ENCODE results near the gene TSPAN15.

The TSPAN15 gene

GRCh38 chr10:69426376-69426727, 24.9 kb upstream of the TSPAN15 start:
- Histone ChIP-seq H3K9me3 (ENCODE audit: control insufficient read depth, insufficient read depth, low read length) (no peaks in the 10 kb centered on the region), H3K4me2 (ENCODE audit: low read length) (no peak overlapping the region), H3K4me3 (ENCODE audit: low read length) (no peak overlapping the region), H3K27ac (ENCODE audit: low read depth, low read length) (no peak overlapping the region), H3F3A (ENCODE audit: control insufficient read depth, insufficient read depth) (no peaks in the 10 kb centered on the region), H4K20me1 (ENCODE audit: control insufficient read depth, insufficient read depth, low read depth, low read length) (no peaks in the 10 kb centered on the region), H3K27me3 (ENCODE audit: control insufficient read depth, low read length) (no peaks in the 10 kb centered on the region), H3K9me2 (replicated peaks; ENCODE audit: control insufficient read depth, low read length) (no peaks in the 10 kb centered on the region), H3K79me2 (ENCODE audit: control insufficient read depth, low read length) (no peaks in the 10 kb centered on the region), H3K36me3 (ENCODE audit: control insufficient read depth, low read length) (no peaks in the 10 kb centered on the region), H3K4me1 (ENCODE audit: control insufficient read depth, low read length) (peaks cover 15% of the 10 kb centered on the region)
- TF ChIP-seq, protein P1, sequence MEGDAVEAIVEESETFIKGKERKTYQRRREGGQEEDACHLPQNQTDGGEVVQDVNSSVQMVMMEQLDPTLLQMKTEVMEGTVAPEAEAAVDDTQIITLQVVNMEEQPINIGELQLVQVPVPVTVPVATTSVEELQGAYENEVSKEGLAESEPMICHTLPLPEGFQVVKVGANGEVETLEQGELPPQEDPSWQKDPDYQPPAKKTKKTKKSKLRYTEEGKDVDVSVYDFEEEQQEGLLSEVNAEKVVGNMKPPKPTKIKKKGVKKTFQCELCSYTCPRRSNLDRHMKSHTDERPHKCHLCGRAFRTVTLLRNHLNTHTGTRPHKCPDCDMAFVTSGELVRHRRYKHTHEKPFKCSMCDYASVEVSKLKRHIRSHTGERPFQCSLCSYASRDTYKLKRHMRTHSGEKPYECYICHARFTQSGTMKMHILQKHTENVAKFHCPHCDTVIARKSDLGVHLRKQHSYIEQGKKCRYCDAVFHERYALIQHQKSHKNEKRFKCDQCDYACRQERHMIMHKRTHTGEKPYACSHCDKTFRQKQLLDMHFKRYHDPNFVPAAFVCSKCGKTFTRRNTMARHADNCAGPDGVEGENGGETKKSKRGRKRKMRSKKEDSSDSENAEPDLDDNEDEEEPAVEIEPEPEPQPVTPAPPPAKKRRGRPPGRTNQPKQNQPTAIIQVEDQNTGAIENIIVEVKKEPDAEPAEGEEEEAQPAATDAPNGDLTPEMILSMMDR (IDR thresholded peaks at IDR 0.05; ENCODE audit: low read depth, low read length, poor library complexity, severe bottlenecking) = no peak
- no peak for TF ChIP-seq EZH2phosphoT487 (IDR thresholded peaks at IDR 0.05; ENCODE audit: borderline replicate concordance, low read length)

DNA sequence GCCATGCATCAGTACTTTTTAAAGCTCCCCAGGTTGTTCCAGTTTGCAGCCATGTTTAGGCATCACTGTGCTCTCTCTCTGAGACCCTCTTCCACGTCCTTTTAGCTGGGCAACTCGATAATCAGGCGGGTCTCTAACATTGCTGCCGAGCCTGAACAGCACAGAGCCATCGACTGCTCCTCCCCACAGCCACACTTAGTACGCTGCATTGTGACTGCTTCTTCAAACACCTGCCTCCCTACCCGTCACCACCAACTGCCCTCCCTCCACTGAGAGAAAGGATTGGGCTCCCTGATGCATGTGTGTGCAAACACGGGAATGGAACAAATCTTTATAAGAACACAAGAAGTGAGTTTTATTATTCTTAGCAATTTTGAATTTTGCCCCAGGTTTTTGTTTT, 23.1 kb upstream of the TSPAN15 start:
- TF ChIP-seq EZH2phosphoT487 (IDR thresholded peaks at IDR 0.05; ENCODE audit: borderline replicate concordance, low read length) = no peak
- TF ChIP-seq, protein P1 (IDR thresholded peaks at IDR 0.05; ENCODE audit: low read depth, low read length, poor library complexity, severe bottlenecking) = no peak
- no peaks in the 10 kb centered on the region for H4K20me1 ChIP-seq (ENCODE audit: control insufficient read depth, insufficient read depth, low read depth, low read length)
- no peak overlapping the region for H3K4me2 ChIP-seq (ENCODE audit: low read length)

DNA sequence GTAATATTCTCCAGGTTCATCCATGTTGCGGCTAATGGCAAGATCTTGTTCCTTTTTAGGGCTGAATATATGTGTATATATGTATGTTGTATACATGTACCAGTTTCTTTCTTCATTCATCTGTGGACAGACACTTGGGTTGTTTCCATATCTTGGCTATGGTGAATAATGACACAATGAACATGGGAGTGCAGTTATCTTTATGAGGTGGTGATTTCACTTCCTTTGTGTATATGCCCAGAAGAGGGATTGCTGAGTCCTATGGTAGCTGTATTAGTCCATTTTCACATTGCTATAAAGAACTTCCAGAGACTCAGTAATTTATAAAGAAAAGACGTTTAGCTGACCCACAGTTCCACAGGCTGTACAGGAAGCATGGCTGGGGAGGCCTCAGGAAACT, 17.1 kb upstream of the TSPAN15 start:
- Histone ChIP-seq H3K79me2 (ENCODE audit: control insufficient read depth, low read length) (no peaks in the 10 kb centered on the region), H3K9me2 (replicated peaks; ENCODE audit: control insufficient read depth, low read length) (no peaks in the 10 kb centered on the region), H4K20me1 (ENCODE audit: control insufficient read depth, insufficient read depth, low read depth, low read length) (no peaks in the 10 kb centered on the region), H3F3A (ENCODE audit: control insufficient read depth, insufficient read depth) (no peaks in the 10 kb centered on the region), H3K4me1 (ENCODE audit: control insufficient read depth, low read length) (no peaks in the 10 kb centered on the region), H3K9me3 (ENCODE audit: control insufficient read depth, insufficient read depth, low read length) (no peaks in the 10 kb centered on the region), H3K27ac (ENCODE audit: low read depth, low read length) (no peak overlapping the region), H3K4me2 (ENCODE audit: low read length) (no peak overlapping the region), H3K4me3 (ENCODE audit: low read length) (no peak overlapping the region), H3K27me3 (ENCODE audit: control insufficient read depth, low read length) (peaks cover 14% of the 10 kb centered on the region), H3K36me3 (ENCODE audit: control insufficient read depth, low read length) (no peaks in the 10 kb centered on the region)
- TF ChIP-seq, protein P1 (IDR thresholded peaks at IDR 0.05; ENCODE audit: low read depth, low read length, poor library complexity, severe bottlenecking) = no peak
- TF ChIP-seq EZH2phosphoT487 (IDR thresholded peaks at IDR 0.05; ENCODE audit: borderline replicate concordance, low read length) = no peak

More for the DNA sequence above, 23.1 kb upstream of the TSPAN15 start:
- no peaks in the 10 kb centered on the region for H3K79me2 ChIP-seq (ENCODE audit: control insufficient read depth, low read length)
- H3K27me3 ChIP-seq (ENCODE audit: control insufficient read depth, low read length) = peaks cover 4% of the 10 kb centered on the region; the same call in 1 of the 2 replicates
- H3K4me1 ChIP-seq (ENCODE audit: control insufficient read depth, low read length) = peaks cover 15% of the 10 kb centered on the region
- no peaks in the 10 kb centered on the region for H3K9me3 ChIP-seq (ENCODE audit: control insufficient read depth, insufficient read depth, low read length)
- H3K9me2 ChIP-seq (replicated peaks; ENCODE audit: control insufficient read depth, low read length) = no peaks in the 10 kb centered on the region
- H3K4me3 ChIP-seq (ENCODE audit: low read length) = no peak overlapping the region
- no peaks in the 10 kb centered on the region for H3K36me3 ChIP-seq (ENCODE audit: control insufficient read depth, low read length)
- no peak overlapping the region for H3K27ac ChIP-seq (ENCODE audit: low read depth, low read length)
- H3F3A ChIP-seq (ENCODE audit: control insufficient read depth, insufficient read depth) = no peaks in the 10 kb centered on the region

DNA sequence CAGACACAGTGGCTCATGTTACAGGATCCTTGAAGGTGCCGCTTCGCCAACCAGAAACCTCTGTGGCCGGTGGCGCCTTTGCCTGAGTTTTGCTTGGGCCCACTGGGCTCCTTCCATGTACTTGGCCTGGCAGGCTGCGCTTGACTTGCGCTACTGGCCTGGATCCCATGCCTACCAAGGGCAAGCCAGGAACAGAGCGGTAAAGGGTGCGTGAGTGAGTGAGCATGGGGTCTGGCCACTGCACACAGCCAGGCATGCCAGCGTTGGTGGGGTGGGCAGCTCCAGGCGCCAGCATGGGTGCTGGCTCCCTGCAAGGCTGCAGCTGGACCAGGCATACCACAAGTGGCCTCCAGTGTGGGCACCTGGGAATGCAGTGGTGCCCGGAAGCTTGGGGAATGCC, 16.3 kb upstream of the TSPAN15 start:
- Histone ChIP-seq H3K36me3 (ENCODE audit: control insufficient read depth, low read length) (no peaks in the 10 kb centered on the region), H3K9me2 (replicated peaks; ENCODE audit: control insufficient read depth, low read length) (no peaks in the 10 kb centered on the region), H3K4me2 (ENCODE audit: low read length) (no peak overlapping the region), H3K27me3 (ENCODE audit: control insufficient read depth, low read length) (peaks cover 14% of the 10 kb centered on the region), H3K4me3 (ENCODE audit: low read length) (no peak overlapping the region), H3F3A (ENCODE audit: control insufficient read depth, insufficient read depth) (no peaks in the 10 kb centered on the region), H3K9me3 (ENCODE audit: control insufficient read depth, insufficient read depth, low read length) (no peaks in the 10 kb centered on the region), H3K79me2 (ENCODE audit: control insufficient read depth, low read length) (no peaks in the 10 kb centered on the region), H4K20me1 (ENCODE audit: control insufficient read depth, insufficient read depth, low read depth, low read length) (no peaks in the 10 kb centered on the region), H3K27ac (ENCODE audit: low read depth, low read length) (no peak overlapping the region), H3K4me1 (ENCODE audit: control insufficient read depth, low read length) (no peaks in the 10 kb centered on the region)
- no peak for TF ChIP-seq EZH2phosphoT487 (IDR thresholded peaks at IDR 0.05; ENCODE audit: borderline replicate concordance, low read length)
- TF ChIP-seq, protein P1 (IDR thresholded peaks at IDR 0.05; ENCODE audit: low read depth, low read length, poor library complexity, severe bottlenecking) = no peak

Measured in DOHH2 (cell line).